ENCODE measurements around the gene SRRM3.

DNA sequence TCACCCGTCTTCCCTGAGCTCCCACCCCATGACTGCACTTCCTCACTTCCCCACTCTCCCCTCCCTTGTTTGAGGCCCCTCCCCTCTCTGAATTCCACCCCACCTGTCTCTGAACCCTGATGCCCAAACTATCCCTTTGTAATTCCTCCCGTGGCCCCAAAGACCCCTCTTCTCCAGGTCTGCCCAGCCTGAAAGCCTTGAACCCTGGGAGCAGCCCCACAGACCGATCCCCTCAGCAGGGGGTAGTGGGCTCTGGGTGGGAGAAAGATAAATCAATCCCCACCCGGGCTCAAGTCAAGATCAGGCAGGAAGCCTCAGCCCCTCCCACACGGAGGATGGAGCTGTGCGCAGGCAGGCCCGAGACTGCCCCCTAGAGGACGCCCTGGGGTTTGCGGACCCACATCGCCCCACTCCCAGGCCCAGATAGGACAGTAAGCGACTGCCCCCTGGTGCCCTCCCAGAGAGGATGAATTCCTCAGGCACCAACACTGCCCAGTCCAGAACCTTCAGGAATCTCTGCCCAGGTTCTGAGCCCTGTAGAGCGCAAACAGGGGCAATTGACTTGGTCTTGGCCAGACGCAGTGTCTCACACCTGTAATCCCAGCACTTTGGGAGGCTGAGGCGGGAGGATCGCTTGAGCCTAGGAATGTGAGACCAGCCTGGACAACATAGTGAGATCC lies 112.5 kb downstream of the SRRM3 start:
- TF ChIP-seq, protein P1, sequence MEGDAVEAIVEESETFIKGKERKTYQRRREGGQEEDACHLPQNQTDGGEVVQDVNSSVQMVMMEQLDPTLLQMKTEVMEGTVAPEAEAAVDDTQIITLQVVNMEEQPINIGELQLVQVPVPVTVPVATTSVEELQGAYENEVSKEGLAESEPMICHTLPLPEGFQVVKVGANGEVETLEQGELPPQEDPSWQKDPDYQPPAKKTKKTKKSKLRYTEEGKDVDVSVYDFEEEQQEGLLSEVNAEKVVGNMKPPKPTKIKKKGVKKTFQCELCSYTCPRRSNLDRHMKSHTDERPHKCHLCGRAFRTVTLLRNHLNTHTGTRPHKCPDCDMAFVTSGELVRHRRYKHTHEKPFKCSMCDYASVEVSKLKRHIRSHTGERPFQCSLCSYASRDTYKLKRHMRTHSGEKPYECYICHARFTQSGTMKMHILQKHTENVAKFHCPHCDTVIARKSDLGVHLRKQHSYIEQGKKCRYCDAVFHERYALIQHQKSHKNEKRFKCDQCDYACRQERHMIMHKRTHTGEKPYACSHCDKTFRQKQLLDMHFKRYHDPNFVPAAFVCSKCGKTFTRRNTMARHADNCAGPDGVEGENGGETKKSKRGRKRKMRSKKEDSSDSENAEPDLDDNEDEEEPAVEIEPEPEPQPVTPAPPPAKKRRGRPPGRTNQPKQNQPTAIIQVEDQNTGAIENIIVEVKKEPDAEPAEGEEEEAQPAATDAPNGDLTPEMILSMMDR (optimal IDR thresholded peaks at IDR 0.05 in 1 of 3, IDR thresholded peaks at IDR 0.05 in 1 of 3, conservative IDR thresholded peaks at IDR 0.05 in 1 of 3; ENCODE audit: extremely low read depth in 1 of 3, insufficient read depth in 2 of 3, low read length in 3 of 3): peak; percentile 100
- TF ChIP-seq EZH2 (IDR thresholded peaks at IDR 0.05; ENCODE audit: low read length): no peak
